Dermis blood vessel endothelial cell (primary cell): ENCODE data around the gene CDC27. TPM values are rescaled to one million over a fixed set of nuclear protein-coding genes. Genes with fewer than 3 reads are reported as not detected.
"Not testable (repeated sequence)": the region's sequence is repeated elsewhere in the genome, so short reads cannot be mapped to it uniquely, and the experiment has no call there.

Experiments used
- DNase-seq: peaks from one replicate; pipeline ENCODE4 v3.0.0; 2010
- total RNA-seq: library from RNA; depleted of rRNA; stranded (reverse); fragments of >200 nt; gene quantifications from 2 replicates; pipeline ENCODE4 v1.2.3, GENCODE V29; 2014

CDC27 gene
- total RNA-seq, 1 donor from 2014 or later = 97.3 TPM

- DNase-seq = no peak
These were observed 30.8 kb upstream of the CDC27 start for GRCh38 chr17:47219621-47220475.

GRCh38 chr17:47218896-47219430 is 29.9 kb upstream of the CDC27 start:
- DNase-seq = peak; percentile 48

DNA sequence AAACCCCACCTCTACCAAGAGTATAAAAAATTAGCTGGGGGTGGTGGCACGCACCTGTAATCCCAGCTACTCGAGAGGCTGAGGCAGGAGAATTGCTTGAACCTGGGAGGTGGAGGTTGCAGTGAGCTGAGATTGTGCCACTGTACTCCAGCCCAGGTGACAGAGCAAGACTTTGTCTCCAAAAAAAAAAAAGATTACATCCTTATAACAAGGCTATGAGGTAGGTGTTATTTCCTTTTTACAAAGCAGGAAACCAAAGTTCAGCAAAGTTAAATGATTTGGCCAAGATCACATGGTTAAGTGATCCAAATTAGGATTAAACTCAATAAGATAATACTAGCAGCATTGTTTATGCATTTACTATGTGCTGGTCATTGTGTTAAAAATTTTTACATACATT is 28.2 kb upstream of the CDC27 start:
- DNase-seq = peak; percentile 53

GRCh38 chr17:47216821-47217220 is 27.7 kb upstream of the CDC27 start:
- DNase-seq = not testable (repeated sequence)

DNA sequence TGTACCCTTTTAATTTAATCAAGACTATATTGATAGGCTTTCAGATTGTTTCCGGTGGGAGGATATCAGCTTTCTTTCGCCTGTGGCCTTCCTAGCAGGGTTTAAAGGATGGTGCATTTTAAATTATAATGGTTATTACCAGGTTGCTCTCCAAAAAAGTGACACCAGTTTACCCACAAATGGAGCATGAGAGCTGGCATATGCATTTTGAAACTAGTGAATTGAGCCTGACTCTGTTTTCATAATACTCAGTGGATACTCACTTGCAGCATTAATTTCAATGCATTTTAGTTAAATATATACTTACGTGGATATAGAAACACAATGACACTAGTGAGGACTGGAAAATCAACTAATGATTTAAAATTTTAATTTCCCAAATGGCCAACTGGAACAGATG is 25.8 kb upstream of the CDC27 start:
- no peak for DNase-seq

GRCh38 chr17:47213540-47213939 is 24.4 kb upstream of the CDC27 start:
- DNase-seq = no peak

DNA sequence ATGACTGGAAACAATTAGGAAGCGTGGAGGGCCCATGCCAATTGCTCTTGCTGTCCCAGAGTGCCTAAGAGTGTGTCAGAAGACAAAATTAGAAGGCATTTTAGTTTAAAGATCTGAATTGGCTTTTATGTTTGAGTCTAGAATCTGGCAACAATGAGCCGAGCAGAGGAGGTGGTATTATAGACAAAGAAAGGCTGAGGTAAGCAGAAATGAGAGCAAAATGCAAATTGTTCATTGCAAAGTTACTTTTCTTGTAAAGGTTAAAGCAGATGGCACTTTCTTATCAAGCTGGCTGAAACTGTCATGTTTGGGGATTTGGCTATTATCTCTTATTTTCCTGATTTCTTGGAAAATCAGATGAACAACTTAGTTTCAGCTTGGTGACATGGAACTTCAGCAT is 23.4 kb upstream of the CDC27 start:
- DNase-seq = no peak

GRCh38 chr17:47210779-47211178 is 21.7 kb upstream of the CDC27 start:
- DNase-seq = no peak

DNA sequence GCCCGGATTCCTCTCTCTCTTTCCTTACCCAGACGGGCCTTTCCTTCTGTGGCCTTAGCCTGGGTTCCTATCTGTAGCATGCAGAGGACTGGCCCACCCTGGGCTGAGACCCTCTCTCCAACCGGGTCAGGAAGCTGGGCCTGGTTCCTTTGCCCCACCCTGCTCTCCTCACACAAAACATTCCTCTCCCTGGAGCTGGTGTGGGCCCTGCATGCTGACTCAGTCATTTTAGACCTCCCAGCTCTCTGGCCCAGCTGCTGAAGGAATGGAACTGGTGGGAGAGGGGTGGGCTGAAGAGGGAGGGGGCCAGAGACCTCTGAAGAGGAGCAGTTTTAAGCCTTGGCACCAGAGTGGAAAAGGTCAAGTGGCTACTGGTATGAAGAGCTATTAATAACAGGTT is 21.0 kb upstream of the CDC27 start:
- no peak for DNase-seq

DNA sequence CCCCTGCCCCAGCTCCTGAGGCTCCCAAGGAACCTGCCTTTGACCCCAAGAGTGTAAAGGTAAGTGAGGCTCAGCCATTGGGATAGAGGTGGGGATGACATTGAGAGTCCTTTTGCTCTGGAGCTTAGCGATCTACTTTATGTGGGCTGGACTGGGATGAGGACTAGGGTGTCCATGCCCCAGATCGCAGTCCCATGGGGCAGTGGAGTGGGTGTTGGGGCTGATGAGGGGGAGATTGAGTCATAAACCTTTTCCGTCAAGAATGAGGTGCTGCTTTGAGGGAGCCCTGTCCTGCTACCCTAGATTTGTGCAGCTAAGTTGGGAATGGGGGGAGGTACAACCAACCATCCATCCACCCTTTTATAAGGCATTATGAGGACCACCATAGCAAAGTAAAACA is 20.4 kb upstream of the CDC27 start:
- no peak for DNase-seq

- no peak for DNase-seq
These were observed 19.8 kb upstream of the CDC27 start, which contains the start of gene MYL4 for GRCh38 chr17:47208744-47209488. TSS of gene MYL4 (plus strand) at chr17:47209348. CDS start at chr17:47209423, 75 bp downstream.

- DNase-seq = no peak
These were observed 18.3 kb upstream of the CDC27 start for GRCh38 chr17:47207143-47208067.

GRCh38 chr17:47205419-47205963 is 16.4 kb upstream of the CDC27 start:
- DNase-seq = no peak

DNA sequence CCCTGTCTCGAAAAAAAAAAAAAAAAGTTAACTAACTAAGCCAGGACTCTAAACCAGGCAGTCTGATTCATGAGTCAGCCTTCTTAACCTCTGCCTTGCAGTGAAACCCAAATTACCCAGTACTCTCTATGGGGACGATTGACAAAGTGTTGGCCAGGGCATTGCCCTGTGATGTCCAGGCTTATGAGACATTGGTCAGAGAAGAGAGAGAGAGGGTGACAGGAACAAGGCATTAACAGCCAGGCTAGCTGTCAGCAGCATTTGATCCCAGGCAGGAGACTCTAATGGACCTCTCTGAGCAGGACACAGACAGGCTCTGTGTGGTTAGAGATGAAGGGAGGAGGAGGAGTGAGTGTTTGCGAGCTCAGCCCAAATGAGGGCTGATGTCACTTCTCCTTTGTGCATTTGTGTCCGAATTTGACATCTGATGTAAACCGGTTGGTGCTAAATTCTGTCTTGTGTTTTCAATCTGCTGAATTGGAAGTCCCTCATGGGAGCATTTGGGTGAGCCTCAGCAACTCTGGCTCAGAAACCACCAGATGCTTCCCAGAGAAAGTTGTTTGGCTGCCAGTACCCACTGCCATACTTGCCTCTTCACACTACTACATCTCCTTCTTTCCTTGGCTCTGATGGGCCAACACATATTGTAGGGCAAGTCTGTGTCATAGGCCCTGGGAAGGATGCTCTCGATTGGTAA is 15.8 kb upstream of the CDC27 start:
- DNase-seq = no peak

- DNase-seq = no peak
These were observed 15.1 kb upstream of the CDC27 start for GRCh38 chr17:47203984-47204721.

- no peak for DNase-seq
These were observed 12.1 kb upstream of the CDC27 start for GRCh38 chr17:47201166-47201565.

GRCh38 chr17:47200325-47200664 is 11.2 kb upstream of the CDC27 start:
- DNase-seq = no peak

DNA sequence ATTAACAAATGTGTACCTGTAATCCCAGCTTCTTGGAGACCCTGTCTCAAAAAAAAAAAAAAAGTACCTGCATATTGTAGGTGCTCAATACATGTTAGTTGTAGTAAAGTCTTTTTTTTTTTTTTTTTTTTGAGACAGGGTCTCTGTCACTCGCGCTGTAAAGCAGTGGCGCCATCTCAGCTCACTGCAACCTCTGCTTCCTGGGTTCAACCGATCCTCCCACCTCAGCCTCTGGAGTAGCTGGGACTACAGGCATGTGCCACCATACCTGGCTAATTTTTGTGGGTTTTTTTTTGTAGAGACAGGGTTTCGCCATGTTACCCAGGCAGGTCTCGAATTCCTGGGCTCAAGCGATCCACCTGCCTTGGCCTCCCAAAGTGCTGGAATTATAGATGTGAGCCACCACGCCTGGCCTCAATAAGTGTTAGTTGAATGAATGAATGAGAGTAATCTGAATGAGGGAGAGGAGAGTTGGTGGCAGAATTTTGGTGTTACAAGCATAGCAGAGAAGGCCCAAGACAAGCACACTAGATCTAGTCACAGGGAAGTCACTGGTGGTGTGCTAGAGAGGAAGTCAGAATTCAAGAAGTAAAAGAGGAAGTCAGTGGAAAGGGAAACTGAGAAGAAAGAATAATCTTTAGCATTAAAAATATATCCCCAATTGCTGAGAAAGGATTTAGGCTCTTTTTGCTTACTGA is 10.7 kb upstream of the CDC27 start:
- DNase-seq = no peak

GRCh38 chr17:47197821-47198220 is 8.7 kb upstream of the CDC27 start:
- no peak for DNase-seq

- DNase-seq = no peak
These were observed 4.9 kb upstream of the CDC27 start for GRCh38 chr17:47193931-47194511.
